WTC11 (cell line): Measurements from ENCODE around the gene RAB22A.

Experiments
- CBFB ChIP-seq: sonication (generic); formaldehyde crosslinking; IDR thresholded peaks from 2 replicates; pipeline ENCODE4 v1.8.1; 2022; ENCODE audit warnings: mild to moderate bottlenecking, low read depth, missing genetic modification reagents
- CREB1 ChIP-seq: sonication (generic); formaldehyde crosslinking; IDR thresholded peaks from 2 replicates; pipeline ENCODE4 v1.8.0; 2023; ENCODE audit warnings: mild to moderate bottlenecking, missing genetic modification reagents
- CTCF ChIP-seq: fragments of 200-600 bp; IDR thresholded peaks from 2 replicates; pipeline ENCODE4 v1.8.0; 2022; ENCODE audit warnings: antibody characterized with exemption
- MAX ChIP-seq: sonication (generic); formaldehyde crosslinking; IDR thresholded peaks from 2 replicates; pipeline ENCODE4 v1.8.0; 2022; ENCODE audit warnings: mild to moderate bottlenecking, missing genetic modification reagents
- NFATC4 ChIP-seq: fragments of 250-450 bp; sonication (Bioruptor Pico); IDR thresholded peaks from 2 replicates; pipeline ENCODE4 v1.9.0; 2021; ENCODE audit warnings: mild to moderate bottlenecking
- RELA ChIP-seq: sonication (generic); formaldehyde crosslinking; IDR thresholded peaks from 2 replicates; pipeline ENCODE4 v1.8.1; 2022; ENCODE audit warnings: missing genetic modification reagents, mild to moderate bottlenecking, borderline replicate concordance
- SP1 ChIP-seq: sonication (generic); formaldehyde crosslinking; conservative IDR thresholded peaks from 2 replicates; pipeline ENCODE4 v1.8.1; 2022; ENCODE audit warnings: missing genetic modification reagents
- TEAD1 ChIP-seq: sonication (generic); formaldehyde crosslinking; IDR thresholded peaks from 2 replicates; pipeline ENCODE4 v1.8.0; 2022; ENCODE audit warnings: mild to moderate bottlenecking, missing genetic modification reagents
- TEAD4 ChIP-seq: sonication (generic); formaldehyde crosslinking; IDR thresholded peaks from 2 replicates; pipeline ENCODE4 v1.8.0; 2022; ENCODE audit warnings: mild to moderate bottlenecking, missing genetic modification reagents
- ZNF281 ChIP-seq: sonication (generic); formaldehyde crosslinking; IDR thresholded peaks from 2 replicates; pipeline ENCODE4 v1.8.0; 2023; ENCODE audit warnings: mild to moderate bottlenecking, missing genetic modification reagents
- TF ChIP-seq, protein P1 (sequence below): sonication (generic); formaldehyde crosslinking; IDR thresholded peaks from 2 replicates; pipeline ENCODE4 v1.8.1; 2022; ENCODE audit warnings: mild to moderate bottlenecking, missing genetic modification reagents, moderate library complexity, borderline replicate concordance

DNA sequence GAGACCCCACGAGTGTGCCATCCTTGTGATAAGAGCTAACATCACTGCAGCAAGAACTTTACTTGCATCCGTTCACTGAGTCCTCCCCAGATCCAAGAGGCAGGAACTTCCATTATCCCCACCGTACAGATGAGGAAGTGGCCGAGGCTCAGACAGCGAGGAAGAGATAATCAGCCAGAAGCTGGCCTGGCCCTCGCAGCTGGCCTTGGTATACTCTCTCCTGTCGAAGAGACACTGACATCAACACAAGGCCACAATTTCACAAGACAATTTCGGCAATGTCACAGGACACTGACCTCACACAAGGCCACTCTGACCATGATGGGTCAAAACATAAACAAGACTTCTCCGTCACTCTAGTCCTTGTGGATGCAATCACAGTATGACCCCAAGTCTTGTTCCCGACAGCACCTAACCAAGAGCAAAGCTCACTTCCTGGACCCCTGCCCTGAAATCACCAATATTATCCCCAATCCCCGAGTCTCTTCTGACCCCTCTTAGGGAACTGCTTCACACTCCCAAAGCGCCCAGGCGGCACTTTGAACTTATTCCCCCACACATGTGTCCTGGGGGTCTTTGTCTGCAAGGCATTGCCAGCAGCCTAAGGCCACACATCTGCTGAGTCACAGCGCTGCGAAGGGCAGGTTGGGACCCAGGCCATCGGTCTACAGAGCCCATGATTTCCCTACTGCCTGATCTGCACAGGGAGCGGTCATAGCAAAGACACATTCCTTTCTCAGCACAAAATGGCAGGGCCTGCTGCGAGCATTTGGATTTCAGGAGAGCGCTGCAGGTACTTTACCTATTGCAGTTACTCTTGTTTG lies 64.7 kb downstream of the RAB22A start:
- TF ChIP-seq MAX (CRISPR knock-in tag), result no peak
- no peak for TF ChIP-seq CTCF
- TF ChIP-seq TEAD1 (CRISPR knock-in tag), result no peak
- TF ChIP-seq CREB1 (CRISPR knock-in tag), result no peak
- TF ChIP-seq, protein P1, sequence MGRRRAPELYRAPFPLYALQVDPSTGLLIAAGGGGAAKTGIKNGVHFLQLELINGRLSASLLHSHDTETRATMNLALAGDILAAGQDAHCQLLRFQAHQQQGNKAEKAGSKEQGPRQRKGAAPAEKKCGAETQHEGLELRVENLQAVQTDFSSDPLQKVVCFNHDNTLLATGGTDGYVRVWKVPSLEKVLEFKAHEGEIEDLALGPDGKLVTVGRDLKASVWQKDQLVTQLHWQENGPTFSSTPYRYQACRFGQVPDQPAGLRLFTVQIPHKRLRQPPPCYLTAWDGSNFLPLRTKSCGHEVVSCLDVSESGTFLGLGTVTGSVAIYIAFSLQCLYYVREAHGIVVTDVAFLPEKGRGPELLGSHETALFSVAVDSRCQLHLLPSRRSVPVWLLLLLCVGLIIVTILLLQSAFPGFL (CRISPR knock-in tag), result no peak
- TF ChIP-seq NFATC4 (CRISPR knock-in tag), result no peak
- TF ChIP-seq RELA (CRISPR knock-in tag), result no peak
- TF ChIP-seq TEAD4 (CRISPR knock-in tag), result no peak
- TF ChIP-seq SP1 (CRISPR knock-in tag), result no peak
- no peak for TF ChIP-seq CBFB (CRISPR knock-in tag)
- TF ChIP-seq ZNF281 (CRISPR knock-in tag), result no peak
